HEK293 (cell line): Measurements from ENCODE around the gene SCOC.

Experiments
- BCL11B ChIP-seq: fragments of 450-650 bp; formaldehyde crosslinking; IDR thresholded peaks from 2 replicates; pipeline ENCODE4 v1.5.1; 2016; ENCODE audit warnings: low read depth, missing biosample characterization, missing genetic modification characterization
- GLIS1 ChIP-seq: fragments of 450-650 bp; formaldehyde crosslinking; IDR thresholded peaks from 2 replicates; pipeline ENCODE4 v1.5.1; 2016; ENCODE audit warnings: missing biosample characterization, missing genetic modification characterization
- INSM2 ChIP-seq: fragments of 450-650 bp; formaldehyde crosslinking; IDR thresholded peaks from 2 replicates; pipeline ENCODE4 v1.5.1; 2016; ENCODE audit warnings: missing biosample characterization, missing genetic modification characterization
- KLF1 ChIP-seq: fragments of 450-650 bp; formaldehyde crosslinking; IDR thresholded peaks from 2 replicates; pipeline ENCODE4 v1.5.1; 2016; ENCODE audit warnings: missing biosample characterization, missing genetic modification characterization
- MEIS1 ChIP-seq: sonication (generic); formaldehyde crosslinking; IDR thresholded peaks from 2 replicates; pipeline ENCODE4 v1.8.1; 2022; ENCODE audit warnings: missing genetic modification reagents, mild to moderate bottlenecking, borderline replicate concordance
- PATZ1 ChIP-seq: fragments of 450-650 bp; formaldehyde crosslinking; IDR thresholded peaks from 2 replicates; pipeline ENCODE4 v1.5.1; 2016; ENCODE audit warnings: missing biosample characterization, missing genetic modification characterization
- SCRT1 ChIP-seq: fragments of 450-650 bp; formaldehyde crosslinking; IDR thresholded peaks from 2 replicates; pipeline ENCODE4 v1.5.1; 2016; ENCODE audit warnings: missing biosample characterization, missing genetic modification characterization, borderline replicate concordance
- SP7 ChIP-seq: fragments of 450-650 bp; formaldehyde crosslinking; IDR thresholded peaks from 2 replicates; pipeline ENCODE4 v1.5.1; 2016; ENCODE audit warnings: missing biosample characterization, missing genetic modification characterization
- WT1 ChIP-seq: fragments of 450-650 bp; formaldehyde crosslinking; IDR thresholded peaks from 2 replicates; pipeline ENCODE4 v1.5.1; 2016; ENCODE audit warnings: missing biosample characterization, missing genetic modification characterization
- ZBTB11 ChIP-seq: fragments of 450-650 bp; formaldehyde crosslinking; conservative IDR thresholded peaks from 2 replicates; pipeline ENCODE4 v1.5.1; 2016; ENCODE audit warnings: low read depth, missing biosample characterization, missing genetic modification characterization
- ZBTB6 ChIP-seq: fragments of 450-650 bp; formaldehyde crosslinking; IDR thresholded peaks from 2 replicates; pipeline ENCODE4 v1.5.1; 2017; ENCODE audit warnings: missing biosample characterization, missing genetic modification characterization
- ZBTB7A ChIP-seq: fragments of 450-650 bp; formaldehyde crosslinking; IDR thresholded peaks from 2 replicates; pipeline ENCODE4 v1.5.1; 2016; ENCODE audit warnings: low read depth, missing biosample characterization, missing genetic modification characterization
- ZFHX2 ChIP-seq: fragments of 450-650 bp; formaldehyde crosslinking; conservative IDR thresholded peaks from 2 replicates; pipeline ENCODE4 v1.5.1; 2016; ENCODE audit warnings: missing biosample characterization, missing genetic modification characterization
- ZFP37 ChIP-seq: fragments of 450-650 bp; formaldehyde crosslinking; IDR thresholded peaks from 2 replicates; pipeline ENCODE4 v1.5.1; 2016; ENCODE audit warnings: missing biosample characterization, missing genetic modification characterization
- ZNF112 ChIP-seq: fragments of 450-650 bp; formaldehyde crosslinking; IDR thresholded peaks from 2 replicates; pipeline ENCODE4 v1.5.0; 2017; ENCODE audit warnings: missing biosample characterization, missing genetic modification characterization
- ZNF146 ChIP-seq: fragments of 450-650 bp; formaldehyde crosslinking; IDR thresholded peaks from 2 replicates; pipeline ENCODE4 v1.5.1; 2016; ENCODE audit warnings: missing biosample characterization, missing genetic modification characterization
- ZNF23 ChIP-seq: fragments of 450-650 bp; formaldehyde crosslinking; IDR thresholded peaks from 2 replicates; pipeline ENCODE4 v1.5.1; 2016; ENCODE audit warnings: missing biosample characterization, missing genetic modification characterization, borderline replicate concordance
- ZNF354C ChIP-seq: fragments of 450-650 bp; formaldehyde crosslinking; IDR thresholded peaks from 2 replicates; pipeline ENCODE4 v1.5.1; 2016; ENCODE audit warnings: missing biosample characterization, missing genetic modification characterization, low read depth, borderline replicate concordance
- ZNF362 ChIP-seq: fragments of 450-650 bp; formaldehyde crosslinking; IDR thresholded peaks from 2 replicates; pipeline ENCODE4 v1.5.1; 2016; ENCODE audit warnings: missing biosample characterization, missing genetic modification characterization
- ZNF426 ChIP-seq: fragments of 450-650 bp; formaldehyde crosslinking; IDR thresholded peaks from 2 replicates; pipeline ENCODE4 v1.5.1; 2017; ENCODE audit warnings: missing biosample characterization, missing genetic modification characterization, mild to moderate bottlenecking, inconsistent platforms, moderate library complexity
- ZNF514 ChIP-seq: fragments of 450-650 bp; formaldehyde crosslinking; IDR thresholded peaks from 2 replicates; pipeline ENCODE4 v1.5.1; 2016; ENCODE audit warnings: missing biosample characterization, missing genetic modification characterization
- ZNF560 ChIP-seq: fragments of 450-650 bp; formaldehyde crosslinking; IDR thresholded peaks from 2 replicates; pipeline ENCODE4 v1.5.1; 2017; ENCODE audit warnings: missing biosample characterization, missing genetic modification characterization, borderline replicate concordance
- ZNF561 ChIP-seq: fragments of 450-650 bp; IDR thresholded peaks from 2 replicates; pipeline ENCODE4 v1.5.1; 2018; ENCODE audit warnings: missing biosample characterization, missing genetic modification characterization, borderline replicate concordance
- ZNF571 ChIP-seq: fragments of 450-650 bp; formaldehyde crosslinking; IDR thresholded peaks from 2 replicates; pipeline ENCODE4 v1.5.0; 2017; ENCODE audit warnings: missing biosample characterization, missing genetic modification characterization
- ZNF585B ChIP-seq: fragments of 450-650 bp; formaldehyde crosslinking; IDR thresholded peaks from 2 replicates; pipeline ENCODE4 v1.5.1; 2016; ENCODE audit warnings: missing biosample characterization, missing genetic modification characterization
- ZNF624 ChIP-seq: fragments of 450-650 bp; formaldehyde crosslinking; IDR thresholded peaks from 2 replicates; pipeline ENCODE4 v1.5.1; 2017; ENCODE audit warnings: missing biosample characterization, missing genetic modification characterization
- ZNF629 ChIP-seq: fragments of 450-650 bp; formaldehyde crosslinking; IDR thresholded peaks from 2 replicates; pipeline ENCODE4 v1.5.1; 2017; ENCODE audit warnings: missing biosample characterization, missing genetic modification characterization
- ZNF704 ChIP-seq: fragments of 450-650 bp; formaldehyde crosslinking; IDR thresholded peaks from 2 replicates; pipeline ENCODE4 v1.5.1; 2016; ENCODE audit warnings: missing biosample characterization, missing genetic modification characterization
- ZNF76 ChIP-seq: fragments of 450-650 bp; formaldehyde crosslinking; IDR thresholded peaks from 2 replicates; pipeline ENCODE4; 2016; ENCODE audit warnings: low read depth, missing biosample characterization, missing genetic modification characterization, borderline replicate concordance
- ZNF777 ChIP-seq: fragments of 450-650 bp; formaldehyde crosslinking; IDR thresholded peaks from 2 replicates; pipeline ENCODE4 v1.5.1; 2017; ENCODE audit warnings: missing biosample characterization, missing genetic modification characterization, borderline replicate concordance
- ZNF843 ChIP-seq: fragments of 450-650 bp; formaldehyde crosslinking; IDR thresholded peaks from 2 replicates; pipeline ENCODE4 v1.5.1; 2016; ENCODE audit warnings: missing biosample characterization, missing genetic modification characterization

The SCOC gene

GRCh38 chr4:140363558-140363957 is 9.9 kb upstream of the SCOC start (continued):
- TF ChIP-seq ZNF354C (tag by site-specific recombination): no peak
- no peak for TF ChIP-seq ZNF629 (tag by site-specific recombination)
- peak; percentile 40; the same call in 1 of the 2 replicates for TF ChIP-seq ZNF561 (tag by site-specific recombination)
- TF ChIP-seq ZFP37: no peak
- TF ChIP-seq ZNF23 (tag by site-specific recombination): no peak
- no peak for TF ChIP-seq ZNF560 (tag by site-specific recombination)
- no peak for TF ChIP-seq ZFHX2 (tag by site-specific recombination)
- peak; percentile 68 for TF ChIP-seq INSM2 (tag by site-specific recombination)
- TF ChIP-seq ZNF362 (tag by site-specific recombination): no peak
- 0 out of 2 replicates have a peak, but pooled peaks have one; percentile 12 for TF ChIP-seq ZBTB11
- TF ChIP-seq ZNF426 (tag by site-specific recombination): 0 out of 2 replicates have a peak, but pooled peaks have one; percentile 7
- TF ChIP-seq SCRT1 (tag by site-specific recombination): peak; percentile 56
- TF ChIP-seq KLF1: no peak
- no peak for TF ChIP-seq ZBTB6 (tag by site-specific recombination)
- TF ChIP-seq GLIS1 (tag by site-specific recombination): peak; percentile 57
- TF ChIP-seq ZBTB7A (tag by site-specific recombination): no peak
- no peak for TF ChIP-seq ZNF76
- TF ChIP-seq ZNF112 (tag by site-specific recombination): no peak
- no peak for TF ChIP-seq ZNF585B (tag by site-specific recombination)
- no peak for TF ChIP-seq ZNF146
- TF ChIP-seq SP7: peak; percentile 49
- no peak for TF ChIP-seq ZNF571
- TF ChIP-seq PATZ1 (tag by site-specific recombination): no peak
- peak; percentile 77 for TF ChIP-seq ZNF843
- TF ChIP-seq ZNF514: no peak
- TF ChIP-seq MEIS1: no peak
- TF ChIP-seq WT1 (tag by site-specific recombination): 0 out of 2 replicates have a peak, but pooled peaks have one; percentile 39
- no peak for TF ChIP-seq ZNF777 (tag by site-specific recombination)
- TF ChIP-seq ZNF624: no peak
- no peak for TF ChIP-seq ZNF704
- TF ChIP-seq BCL11B (tag by site-specific recombination): 0 out of 2 replicates have a peak, but pooled peaks have one; percentile 32
